Hepatocyte (in vitro differentiated cells): ENCODE results near the gene LTF.

Experiments used
- CTCF ChIP-seq: fragments of 200-600 bp; sonication (generic); IDR thresholded peaks from 2 replicates; pipeline ENCODE4 v1.5.1; 2016; ENCODE audit warnings: antibody characterized with exemption, mild to moderate bottlenecking; ENCODE audit not compliant: poor library complexity
- EZH2 ChIP-seq: fragments of 200-600 bp; sonication (generic); IDR thresholded peaks from 2 replicates; pipeline ENCODE4 v1.6.1; 2016; ENCODE audit warnings: antibody characterized with exemption, mild to moderate bottlenecking, borderline replicate concordance
- EZH2phosphoT487 ChIP-seq: fragments of 200-600 bp; sonication (generic); IDR thresholded peaks from one replicate; pipeline ENCODE4 v1.6.1; 2018; ENCODE audit warnings: antibody characterized with exemption, mild to moderate bottlenecking, low read depth, moderate library complexity; ENCODE audit not compliant: unreplicated experiment, severe bottlenecking

- TF ChIP-seq EZH2phosphoT487 (no peak), CTCF (no peak), EZH2 (no peak)
These were observed 18.1 kb upstream of the LTF start for GRCh38 chr3:46482632-46483350.
